ENCODE results near the gene MKI67.

DNA sequence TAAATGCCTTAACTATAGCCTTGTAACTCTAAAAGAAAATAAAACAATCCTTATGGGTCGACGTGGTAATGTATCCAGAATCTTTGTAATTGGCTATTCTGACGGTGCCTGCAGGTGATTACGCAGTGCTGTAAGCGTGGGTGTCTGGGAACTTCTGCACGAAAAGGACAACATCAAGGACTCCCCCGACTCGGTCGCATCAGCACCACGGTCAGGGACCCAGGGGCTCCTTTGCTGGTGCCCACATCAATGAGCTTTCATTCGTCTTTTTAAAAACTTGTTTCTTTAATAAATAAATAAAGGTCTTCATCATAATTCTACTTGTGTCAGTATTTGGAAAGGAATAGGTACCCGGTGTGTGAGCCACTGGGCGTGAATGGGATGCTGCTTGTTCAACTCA lies 13.2 kb downstream of the MKI67 start:
- no peak for TF ChIP-seq YY1 (IDR thresholded peaks at IDR 0.05; ENCODE audit: insufficient read depth, insufficient read length)
- no peak for TF ChIP-seq SUZ12 (IDR thresholded peaks at IDR 0.05; ENCODE audit: extremely low read depth, insufficient read depth, insufficient read length)
- TF ChIP-seq ZNF274 (IDR thresholded peaks at IDR 0.05; ENCODE audit: low read depth, low read length), result no peak
